Measurements from ENCODE around the gene PSORS1C1.

The PSORS1C1 gene

GRCh38 chr6:31128093-31128676 is 13.6 kb downstream of the PSORS1C1 start:
- DNase-seq: peak; percentile 8

- DNase-seq: no peak
Observed at GRCh38 chr6:31129130-31129529, 14.5 kb downstream of the PSORS1C1 start.

GRCh38 chr6:31130751-31131150 is 16.2 kb downstream of the PSORS1C1 start:
- DNase-seq: no peak

- DNase-seq: no peak
Observed at GRCh38 chr6:31131595-31131994, 17.0 kb downstream of the PSORS1C1 start.

GRCh38 chr6:31132806-31133205 is 18.2 kb downstream of the PSORS1C1 start:
- no peak for DNase-seq

GRCh38 chr6:31135710-31136109 is 21.1 kb downstream of the PSORS1C1 start:
- no peak for DNase-seq

- no peak for DNase-seq
Observed at GRCh38 chr6:31138982-31139381, 24.4 kb downstream of the PSORS1C1 start, which contains the start of gene PSORS1C2. TSS of gene PSORS1C2 (minus strand) at chr6:31139066. CDS start at chr6:31139026, 40 bp downstream.

GRCh38 chr6:31139599-31139998 is 25.0 kb downstream of the PSORS1C1 start:
- no peak for DNase-seq

- no peak for DNase-seq
Observed at GRCh38 chr6:31140643-31141042, 26.0 kb downstream of the PSORS1C1 start.

- no peak for DNase-seq
Observed at GRCh38 chr6:31142361-31142761, 27.8 kb downstream of the PSORS1C1 start.

- no peak for DNase-seq
Observed at GRCh38 chr6:31143148-31143547, 28.5 kb downstream of the PSORS1C1 start.

- no peak for DNase-seq
Observed at GRCh38 chr6:31144296-31144969, 29.8 kb downstream of the PSORS1C1 start.

GRCh38 chr6:31144970-31145340 is 30.4 kb downstream of the PSORS1C1 start:
- no peak for DNase-seq

GRCh38 chr6:31145386-31145785 is 30.8 kb downstream of the PSORS1C1 start:
- no peak for DNase-seq

GRCh38 chr6:31149827-31150447 is 35.3 kb downstream of the PSORS1C1 start:
- DNase-seq: no peak

GRCh38 chr6:31152781-31153180 is 38.2 kb downstream of the PSORS1C1 start:
- no peak for DNase-seq

GRCh38 chr6:31154436-31154835 is 39.8 kb downstream of the PSORS1C1 start:
- DNase-seq: no peak

- no peak for DNase-seq
Observed at GRCh38 chr6:31156641-31157040, 42.0 kb downstream of the PSORS1C1 start.

GRCh38 chr6:31157513-31158139 is 43.0 kb downstream of the PSORS1C1 start, which contains the start of gene CCHCR1:
TSS of gene CCHCR1 (minus strand) at chr6:31157802. CDS start at chr6:31157600, 202 bp downstream.
- peak; percentile 33 for DNase-seq

GRCh38 chr6:31158140-31158862 is 43.7 kb downstream of the PSORS1C1 start, which contains the start of gene TCF19:
TSS of gene TCF19 (plus strand) at chr6:31158589. CDS start at chr6:31159470, 881 bp downstream.
- DNase-seq: peak; percentile 99

- peak; percentile 54 for DNase-seq
Observed at GRCh38 chr6:31158863-31159855, 44.6 kb downstream of the PSORS1C1 start.

All from DMS79 treated with DMSO at 0.1 percent for 48 hours (cell line).